HAP-1 (cell line): ENCODE measurements around the gene PNMA6E.

ENCODE experiments used
- DNase-seq, 2 experiments: peaks; one replicate each; pipeline ENCODE4 v3.0.0-alpha.2; 2016 to 2020; ENCODE audit warnings: low spot score in 2 of 2
- H3K27me3 ChIP-seq: fragments of 250-450 bp; sonication (Bioruptor Pico); 2 replicates; pipeline ENCODE4 v1.5.1; 2020; ENCODE audit warnings: low read depth, mild to moderate bottlenecking, moderate library complexity
- H3K36me3 ChIP-seq: fragments of 250-450 bp; sonication (Bioruptor Pico); replicated peaks from 2 replicates; pipeline ENCODE4 v1.5.1; 2020; ENCODE audit warnings: mild to moderate bottlenecking
- H3K4me1 ChIP-seq: fragments of 250-450 bp; sonication (Bioruptor Pico); 2 replicates; pipeline ENCODE4 v1.5.1; 2020; ENCODE audit warnings: mild to moderate bottlenecking
- H3K4me3 ChIP-seq: fragments of 250-450 bp; sonication (Bioruptor Pico); 2 replicates; pipeline ENCODE4 v1.5.1; 2020; ENCODE audit warnings: mild to moderate bottlenecking, moderate library complexity
- H3K9me3 ChIP-seq: fragments of 250-450 bp; sonication (Bioruptor Pico); 2 replicates; pipeline ENCODE4 v1.5.1; 2020; ENCODE audit warnings: mild to moderate bottlenecking, moderate library complexity
- in situ Hi-C: fragments of 300-500 bp; cut with MboI; formaldehyde crosslinking; loops from 3 replicates; pipeline ENCODE4 v1.14.3; 2020; ENCODE audit warnings: low sequenced_read_pairs, inconsistent platforms, mixed read lengths

Gene PNMA6E

GRCh38 chrX:153401133-153401764 lies at the start of gene PNMA6E:
TSS of gene PNMA6E (minus strand) at chrX:153401350. CDS start at chrX:153398849, 2,501 bp downstream.
- in situ Hi-C loops: no loop called here
- Histone ChIP-seq H3K4me1 (no peaks in the 10 kb centered on the region), H3K4me3 (no peak within 1 kb of the TSS), H3K9me3 (no peaks in the 10 kb centered on the region), H3K27me3 (peaks cover 11% of the 10 kb centered on the region), H3K36me3 (no peaks in the 10 kb centered on the region)
- no peak for DNase-seq

GRCh38 chrX:153450949-153451277 lies 49.8 kb upstream of the PNMA6E start:
- DNase-seq: no peak
- no peaks in the 10 kb centered on the region for H3K4me1 ChIP-seq
- no peak overlapping the region for H3K4me3 ChIP-seq
- no peaks in the 10 kb centered on the region for H3K27me3 ChIP-seq
- H3K9me3 ChIP-seq: no peaks in the 10 kb centered on the region
- in situ Hi-C loops: no loop called here
- H3K36me3 ChIP-seq: peaks cover 4% of the 10 kb centered on the region

- Histone ChIP-seq H3K4me1 (no peaks in the 10 kb centered on the region), H3K36me3 (peaks cover 4% of the 10 kb centered on the region), H3K27me3 (no peaks in the 10 kb centered on the region), H3K9me3 (no peaks in the 10 kb centered on the region), H3K4me3 (no peak overlapping the region)
- no peak for DNase-seq
- in situ Hi-C loops: no loop called here
Measured at GRCh38 chrX:153450114-153450948, 49.2 kb upstream of the PNMA6E start.

GRCh38 chrX:153449368-153450113 lies 48.4 kb upstream of the PNMA6E start:
- peaks cover 4% of the 10 kb centered on the region for H3K36me3 ChIP-seq
- H3K9me3 ChIP-seq: no peaks in the 10 kb centered on the region
- no peaks in the 10 kb centered on the region for H3K4me1 ChIP-seq
- in situ Hi-C loops: no loop called here
- H3K27me3 ChIP-seq: no peaks in the 10 kb centered on the region
- no peak overlapping the region for H3K4me3 ChIP-seq
- DNase-seq: no peak

GRCh38 chrX:153448556-153449367 lies 47.6 kb upstream of the PNMA6E start:
- DNase-seq: no peak
- Histone ChIP-seq H3K36me3 (peaks cover 4% of the 10 kb centered on the region), H3K4me1 (no peaks in the 10 kb centered on the region), H3K9me3 (no peaks in the 10 kb centered on the region), H3K27me3 (no peaks in the 10 kb centered on the region), H3K4me3 (no peak overlapping the region)
- in situ Hi-C loops: no loop called here

GRCh38 chrX:153447581-153447960 lies 46.4 kb upstream of the PNMA6E start:
- in situ Hi-C loops: no loop called here
- Histone ChIP-seq H3K9me3 (no peaks in the 10 kb centered on the region), H3K4me3 (no peak overlapping the region), H3K27me3 (no peaks in the 10 kb centered on the region), H3K36me3 (peaks cover 4% of the 10 kb centered on the region), H3K4me1 (no peaks in the 10 kb centered on the region)
- DNase-seq: no peak

- no peak for DNase-seq
- Histone ChIP-seq H3K36me3 (peaks cover 4% of the 10 kb centered on the region), H3K27me3 (no peaks in the 10 kb centered on the region), H3K9me3 (no peaks in the 10 kb centered on the region), H3K4me3 (no peak overlapping the region), H3K4me1 (no peaks in the 10 kb centered on the region)
- in situ Hi-C loops: no loop called here
Measured at GRCh38 chrX:153446950-153447580, 45.9 kb upstream of the PNMA6E start.

GRCh38 chrX:153446636-153446936 lies 45.4 kb upstream of the PNMA6E start:
- Histone ChIP-seq H3K36me3 (peaks cover 4% of the 10 kb centered on the region), H3K9me3 (no peaks in the 10 kb centered on the region), H3K4me1 (no peaks in the 10 kb centered on the region), H3K27me3 (no peaks in the 10 kb centered on the region), H3K4me3 (no peak overlapping the region)
- in situ Hi-C loops: no loop called here
- DNase-seq: no peak

GRCh38 chrX:153445856-153446635 lies 44.9 kb upstream of the PNMA6E start, which contains the start of gene TREX2:
TSS of gene TREX2 (minus strand) at chrX:153446056. CDS start at chrX:153445430, 626 bp downstream.
- no peaks in the 10 kb centered on the region for H3K27me3 ChIP-seq
- no peak within 1 kb of the TSS for H3K4me3 ChIP-seq
- H3K4me1 ChIP-seq: no peaks in the 10 kb centered on the region
- no peaks in the 10 kb centered on the region for H3K9me3 ChIP-seq
- in situ Hi-C loops: no loop called here
- DNase-seq: no peak
- H3K36me3 ChIP-seq: peaks cover 4% of the 10 kb centered on the region

- in situ Hi-C loops: no loop called here
- Histone ChIP-seq H3K4me1 (no peaks in the 10 kb centered on the region), H3K4me3 (no peak overlapping the region), H3K36me3 (no peaks in the 10 kb centered on the region; the same call in 1 of the 2 replicates), H3K27me3 (no peaks in the 10 kb centered on the region), H3K9me3 (no peaks in the 10 kb centered on the region)
- no peak for DNase-seq
Measured at GRCh38 chrX:153445106-153445855, 44.1 kb upstream of the PNMA6E start.

- Histone ChIP-seq H3K4me1 (no peaks in the 10 kb centered on the region), H3K36me3 (no peaks in the 10 kb centered on the region; the same call in 1 of the 2 replicates), H3K27me3 (peaks cover 3% of the 10 kb centered on the region; the same call in 1 of the 2 replicates), H3K4me3 (no peak overlapping the region), H3K9me3 (no peaks in the 10 kb centered on the region)
- DNase-seq: no peak
- in situ Hi-C loops: no loop called here
Measured at GRCh38 chrX:153444333-153445011, 43.3 kb upstream of the PNMA6E start.
